A673 (cell line): Measurements from ENCODE around the gene FHIT.

Experiments
- CTCF ChIP-seq: fragments of 300-800, 200-600 bp; sonication (generic); conservative IDR thresholded peaks from 2 replicates; pipeline ENCODE4 v1.5.1; 2017; ENCODE audit warnings: low read depth, mild to moderate bottlenecking, antibody characterized with exemption, low read length, moderate library complexity, mixed read lengths
- EZH2 ChIP-seq: fragments of 200-600 bp; sonication (generic); IDR thresholded peaks from 2 replicates; pipeline ENCODE4 v1.6.1; 2017; ENCODE audit warnings: borderline replicate concordance, low read depth, mild to moderate bottlenecking, mixed read lengths, antibody characterized with exemption, low read length; ENCODE audit not compliant: poor library complexity, severe bottlenecking

- TF ChIP-seq EZH2 (no peak), CTCF (no peak)
Observed at GRCh38 chr3:61251174-61251972, at the start of gene FHIT.
